WTC11 (cell line): ENCODE results near the gene MCRIP2. TPM values are rescaled to one million over a fixed set of nuclear protein-coding genes. Genes with fewer than 3 reads are reported as not detected.

Source experiments
- ATAC-seq: fragments of 200-7000 bp; cut with Tn5 transposase; 2 replicates; pipeline ENCODE4 v1.10.0; 2021; ENCODE audit warnings: mild to moderate bottlenecking, moderate library complexity
- CTCF ChIA-PET: fragments of 300-600 bp; sonication (Branson Sonifier 250); formaldehyde crosslinking; loops from one replicate; lab custom pipeline; 2021; ENCODE audit warnings: antibody characterized with exemption; lab: Charles Lee
- POLR2A ChIA-PET: fragments of 350-600 bp; sonication (Branson Sonifier 250); formaldehyde crosslinking; loops from one replicate; lab custom pipeline; 2021; ENCODE audit warnings: antibody characterized with exemption; lab: Charles Lee
- DNase-seq: peaks from one replicate; pipeline ENCODE4 v3.0.0; 2021; ENCODE audit warnings: low spot score
- H3K27ac Mint-ChIP-seq: 2 replicates; pipeline ENCODE4 v1.8.0; 2021; ENCODE audit warnings: mixed read lengths
- H3K27me3 Mint-ChIP-seq: 2 replicates; pipeline ENCODE4 v1.8.0; 2021; ENCODE audit warnings: low read depth, mild to moderate bottlenecking, moderate library complexity, mixed read lengths
- H3K36me3 Mint-ChIP-seq: 2 replicates; pipeline ENCODE4 v1.8.0; 2021; ENCODE audit warnings: mixed read lengths
- H3K4me1 Mint-ChIP-seq: 2 replicates; pipeline ENCODE4 v1.8.0; 2022; ENCODE audit warnings: mixed read lengths
- H3K4me3 Mint-ChIP-seq: 2 replicates; pipeline ENCODE4 v1.8.0; 2021; ENCODE audit warnings: mild to moderate bottlenecking, moderate library complexity, mixed read lengths
- H3K9me3 Mint-ChIP-seq: 2 replicates; pipeline ENCODE4 v1.8.0; 2021; ENCODE audit warnings: mixed read lengths
- AFF4 ChIP-seq: sonication (generic); formaldehyde crosslinking; IDR thresholded peaks from 2 replicates; pipeline ENCODE4 v1.8.1; 2023; ENCODE audit warnings: mild to moderate bottlenecking, missing genetic modification reagents, borderline replicate concordance
- ATF6 ChIP-seq: sonication (generic); formaldehyde crosslinking; IDR thresholded peaks from 2 replicates; pipeline ENCODE4 v1.8.1; 2023; ENCODE audit warnings: mild to moderate bottlenecking, missing genetic modification reagents
- CBFB ChIP-seq: sonication (generic); formaldehyde crosslinking; IDR thresholded peaks from 2 replicates; pipeline ENCODE4 v1.8.1; 2022; ENCODE audit warnings: mild to moderate bottlenecking, low read depth, missing genetic modification reagents
- CTCF ChIP-seq: fragments of 200-600 bp; IDR thresholded peaks from 2 replicates; pipeline ENCODE4 v1.8.0; 2022; ENCODE audit warnings: antibody characterized with exemption
- E2F4 ChIP-seq: sonication (generic); formaldehyde crosslinking; IDR thresholded peaks from 2 replicates; pipeline ENCODE4 v1.8.1; 2022; ENCODE audit warnings: low read depth, mild to moderate bottlenecking, moderate library complexity, missing genetic modification reagents, borderline replicate concordance
- ELF4 ChIP-seq: sonication (generic); formaldehyde crosslinking; IDR thresholded peaks from 2 replicates; pipeline ENCODE4 v1.8.1; 2022; ENCODE audit warnings: low read depth, mild to moderate bottlenecking, moderate library complexity, missing genetic modification reagents
- ERG ChIP-seq: fragments of 250-450 bp; sonication (Bioruptor Pico); IDR thresholded peaks from 2 replicates; pipeline ENCODE4 v1.8.0; 2021; ENCODE audit warnings: mild to moderate bottlenecking
- FOXK1 ChIP-seq: sonication (generic); formaldehyde crosslinking; IDR thresholded peaks from 2 replicates; pipeline ENCODE4 v1.8.0; 2022; ENCODE audit warnings: mild to moderate bottlenecking, moderate library complexity, missing genetic modification reagents
- HMGA2 ChIP-seq: fragments of 250-450 bp; sonication (Bioruptor Pico); IDR thresholded peaks from 2 replicates; pipeline ENCODE4 v1.4.0; 2021; ENCODE audit warnings: mild to moderate bottlenecking, moderate library complexity
- MXD4 ChIP-seq: fragments of 250-450 bp; sonication (Bioruptor Pico); IDR thresholded peaks from 2 replicates; pipeline ENCODE4 v1.8.0; 2021; ENCODE audit warnings: mild to moderate bottlenecking, moderate library complexity, borderline replicate concordance
- NFATC4 ChIP-seq: fragments of 250-450 bp; sonication (Bioruptor Pico); IDR thresholded peaks from 2 replicates; pipeline ENCODE4 v1.9.0; 2021; ENCODE audit warnings: mild to moderate bottlenecking
- NR1H2 ChIP-seq: sonication (generic); formaldehyde crosslinking; IDR thresholded peaks from 2 replicates; pipeline ENCODE4 v1.9.0; 2021; ENCODE audit warnings: mild to moderate bottlenecking, moderate library complexity, missing genetic modification reagents
- OVOL2 ChIP-seq: fragments of 250-450 bp; sonication (Bioruptor Pico); IDR thresholded peaks from 2 replicates; pipeline ENCODE4 v1.9.0; 2021; ENCODE audit warnings: mild to moderate bottlenecking, borderline replicate concordance
- PRRX2 ChIP-seq: fragments of 250-450 bp; sonication (Bioruptor Pico); IDR thresholded peaks from 2 replicates; pipeline ENCODE4 v1.8.0; 2021; ENCODE audit warnings: mild to moderate bottlenecking
- RORB ChIP-seq: fragments of 250-450 bp; sonication (Bioruptor Pico); IDR thresholded peaks from 2 replicates; pipeline ENCODE4 v1.9.0; 2021; ENCODE audit warnings: mild to moderate bottlenecking
- SOX15 ChIP-seq: fragments of 250-450 bp; sonication (Bioruptor Pico); IDR thresholded peaks from 2 replicates; pipeline ENCODE4 v1.9.0; 2021; ENCODE audit warnings: mild to moderate bottlenecking
- ZBTB43 ChIP-seq: sonication (generic); formaldehyde crosslinking; IDR thresholded peaks from 2 replicates; pipeline ENCODE4 v1.8.1; 2023; ENCODE audit warnings: mild to moderate bottlenecking, missing genetic modification reagents
- ZMAT4 ChIP-seq: fragments of 250-450 bp; sonication (Bioruptor Pico); IDR thresholded peaks from 2 replicates; pipeline ENCODE4 v1.9.0; 2021; ENCODE audit warnings: mild to moderate bottlenecking
- ZNF232 ChIP-seq: sonication (generic); formaldehyde crosslinking; IDR thresholded peaks from 2 replicates; pipeline ENCODE4 v1.8.0; 2022; ENCODE audit warnings: mild to moderate bottlenecking, missing genetic modification reagents
- ZNF671 ChIP-seq: fragments of 250-450 bp; sonication (Bioruptor Pico); IDR thresholded peaks from 2 replicates; pipeline ENCODE4 v1.8.0; 2021; ENCODE audit warnings: mild to moderate bottlenecking
- ZSCAN18 ChIP-seq: fragments of 250-450 bp; sonication (Bioruptor Pico); IDR thresholded peaks from 2 replicates; pipeline ENCODE4 v2.1.2; 2022; ENCODE audit warnings: mild to moderate bottlenecking, moderate library complexity
- total RNA-seq: library from RNA; stranded (reverse); gene quantifications from 3 replicates; pipeline ENCODE4 v1.2.3, GENCODE V29; 2021

The MCRIP2 gene
- total RNA-seq, 1 experiment from 2014 or later: 63.3 TPM

- H3K27ac Mint-ChIP-seq: no peak overlapping the region
- ATAC-seq (no peak), DNase-seq (no peak)
- ChIA-PET POLR2A (no interaction called here), CTCF (no interaction called here)
- peaks cover 9% of the 10 kb centered on the region for H3K4me1 Mint-ChIP-seq
- peaks cover 9% of the 10 kb centered on the region for H3K36me3 Mint-ChIP-seq
- H3K9me3 Mint-ChIP-seq: no peaks in the 10 kb centered on the region
- H3K4me3 Mint-ChIP-seq: no peak overlapping the region
- peaks cover 17% of the 10 kb centered on the region for H3K27me3 Mint-ChIP-seq
- TF ChIP-seq CBFB (no peak), HMGA2 (CRISPR knock-in tag) (no peak), CTCF (no peak), OVOL2 (no peak), RORB (CRISPR knock-in tag) (no peak), NR1H2 (no peak), ATF6 (CRISPR knock-in tag) (no peak), ZNF232 (CRISPR knock-in tag) (no peak)
Measured at GRCh38 chr16:687499-687898, 45.9 kb downstream of the MCRIP2 start.

- H3K27ac Mint-ChIP-seq: peak overlapping the region; percentile 45; the same call in 1 of the 2 replicates
- no peaks in the 10 kb centered on the region for H3K9me3 Mint-ChIP-seq
- H3K4me1 Mint-ChIP-seq: peaks cover 4% of the 10 kb centered on the region
- POLR2A ChIA-PET: interaction anchor here (1.3 kb wide), 1 partner anchor 32 kb away, joined by 5 read pairs; the partner anchor contains the start of gene ANTKMT
- H3K4me3 Mint-ChIP-seq: peak overlapping the region; percentile 82
- TF ChIP-seq ZNF232 (CRISPR knock-in tag) (no peak), PRRX2 (CRISPR knock-in tag) (no peak), NFATC4 (no peak), ERG (CRISPR knock-in tag) (no peak), ELF4 (no peak), ZNF671 (CRISPR knock-in tag) (no peak), E2F4 (CRISPR knock-in tag) (no peak), MXD4 (no peak), FOXK1 (CRISPR knock-in tag) (no peak), ZBTB43 (no peak), ZMAT4 (CRISPR knock-in tag) (no peak), AFF4 (CRISPR knock-in tag) (no peak), ZSCAN18 (CRISPR knock-in tag) (no peak), SOX15 (CRISPR knock-in tag) (no peak)
- TF ChIP-seq, all 79 proteins: peak for 0
- no peak for DNase-seq
- H3K36me3 Mint-ChIP-seq: peaks cover 5% of the 10 kb centered on the region
- ATAC-seq: no peak
- H3K27me3 Mint-ChIP-seq: peaks cover 32% of the 10 kb centered on the region
- CTCF ChIA-PET: interaction anchor here (0.8 to 1.6 kb wide), 6 partner anchors 10 to 39 kb away, joined by 3 to 5 read pairs (median 4); partner anchors contain the start of genes RHBDL1 and STUB1
Measured at GRCh38 chr16:689175-689897, 47.7 kb downstream of the MCRIP2 start.
